ENCODE data around the gene CLPTM1.
"Not testable (repeated sequence)": the region's sequence is repeated elsewhere in the genome, so short reads cannot be mapped to it uniquely, and the experiment has no call there.

CLPTM1 gene

GRCh38 chr19:44954278-44954648 is 917 bp upstream of the CLPTM1 start:
- DNase-seq (ENCODE audit: low spot score) = no peak
- Mint-ChIP-seq H3K4me3 (peak overlapping the region; percentile 95), H3K9me3 (no peaks in the 10 kb centered on the region), H3K36me3 (ENCODE audit: low read depth) (no peaks in the 10 kb centered on the region), H3K4me1 (ENCODE audit: low read depth) (peaks cover 27% of the 10 kb centered on the region), H3K27ac (peak overlapping the region; percentile 99), H3K27me3 (ENCODE audit: low read depth) (no peaks in the 10 kb centered on the region)

- H3K4me3 Mint-ChIP-seq = peak overlapping the region; percentile 89
- H3K27me3 Mint-ChIP-seq (ENCODE audit: low read depth) = no peaks in the 10 kb centered on the region
- H3K4me1 Mint-ChIP-seq (ENCODE audit: low read depth) = peaks cover 27% of the 10 kb centered on the region
- peak overlapping the region; percentile 75 for H3K27ac Mint-ChIP-seq
- H3K36me3 Mint-ChIP-seq (ENCODE audit: low read depth) = no peaks in the 10 kb centered on the region
- H3K9me3 Mint-ChIP-seq = no peaks in the 10 kb centered on the region
- DNase-seq (ENCODE audit: low spot score) = no peak
These were observed 592 bp downstream of the CLPTM1 start for GRCh38 chr19:44955505-44956439.

- Mint-ChIP-seq H3K36me3 (ENCODE audit: low read depth) (peaks cover 4% of the 10 kb centered on the region), H3K9me3 (no peaks in the 10 kb centered on the region), H3K4me3 (peak overlapping the region; percentile 89), H3K27ac (no peak overlapping the region), H3K4me1 (ENCODE audit: low read depth) (peaks cover 27% of the 10 kb centered on the region), H3K27me3 (ENCODE audit: low read depth) (no peaks in the 10 kb centered on the region)
- DNase-seq (ENCODE audit: low spot score) = no peak
These were observed 2.3 kb downstream of the CLPTM1 start for GRCh38 chr19:44957526-44957925.

- Mint-ChIP-seq H3K4me1 (ENCODE audit: low read depth) (peaks cover 27% of the 10 kb centered on the region), H3K27ac (no peak overlapping the region), H3K36me3 (ENCODE audit: low read depth) (peaks cover 6% of the 10 kb centered on the region), H3K9me3 (no peaks in the 10 kb centered on the region), H3K27me3 (ENCODE audit: low read depth) (no peaks in the 10 kb centered on the region), H3K4me3 (no peak overlapping the region)
- no peak for DNase-seq (ENCODE audit: low spot score)
These were observed 2.9 kb downstream of the CLPTM1 start for GRCh38 chr19:44958090-44958489.

GRCh38 chr19:44959691-44960090 is 4.5 kb downstream of the CLPTM1 start:
- DNase-seq (ENCODE audit: low spot score) = no peak
- H3K4me1 Mint-ChIP-seq (ENCODE audit: low read depth) = peaks cover 23% of the 10 kb centered on the region
- H3K27ac Mint-ChIP-seq = no peak overlapping the region
- H3K27me3 Mint-ChIP-seq (ENCODE audit: low read depth) = no peaks in the 10 kb centered on the region
- no peaks in the 10 kb centered on the region for H3K9me3 Mint-ChIP-seq
- H3K36me3 Mint-ChIP-seq (ENCODE audit: low read depth) = peaks cover 9% of the 10 kb centered on the region
- H3K4me3 Mint-ChIP-seq = no peak overlapping the region

- Mint-ChIP-seq H3K27me3 (ENCODE audit: low read depth) (no peaks in the 10 kb centered on the region), H3K4me3 (no peak overlapping the region), H3K4me1 (ENCODE audit: low read depth) (peaks cover 18% of the 10 kb centered on the region), H3K9me3 (no peaks in the 10 kb centered on the region), H3K27ac (peak overlapping the region; percentile 45), H3K36me3 (ENCODE audit: low read depth) (peaks cover 10% of the 10 kb centered on the region)
- no peak for DNase-seq (ENCODE audit: low spot score)
These were observed 5.9 kb downstream of the CLPTM1 start for GRCh38 chr19:44960906-44961728.

- Mint-ChIP-seq H3K27me3 (ENCODE audit: low read depth) (no peaks in the 10 kb centered on the region), H3K9me3 (no peaks in the 10 kb centered on the region), H3K4me3 (no peak overlapping the region), H3K36me3 (ENCODE audit: low read depth) (peaks cover 13% of the 10 kb centered on the region), H3K4me1 (ENCODE audit: low read depth) (peaks cover 11% of the 10 kb centered on the region), H3K27ac (no peak overlapping the region)
- no peak for DNase-seq (ENCODE audit: low spot score)
These were observed 6.6 kb downstream of the CLPTM1 start for GRCh38 chr19:44961821-44962220.

- no peaks in the 10 kb centered on the region for H3K27me3 Mint-ChIP-seq (ENCODE audit: low read depth)
- H3K4me3 Mint-ChIP-seq = no peak overlapping the region
- H3K4me1 Mint-ChIP-seq (ENCODE audit: low read depth) = no peaks in the 10 kb centered on the region
- DNase-seq (ENCODE audit: low spot score) = no peak
- H3K27ac Mint-ChIP-seq = no peak overlapping the region
- H3K36me3 Mint-ChIP-seq (ENCODE audit: low read depth) = peaks cover 11% of the 10 kb centered on the region
- H3K9me3 Mint-ChIP-seq = no peaks in the 10 kb centered on the region
These were observed 12.9 kb downstream of the CLPTM1 start for GRCh38 chr19:44968118-44968517.

- Mint-ChIP-seq H3K4me1 (ENCODE audit: low read depth) (no peaks in the 10 kb centered on the region), H3K36me3 (ENCODE audit: low read depth) (peaks cover 13% of the 10 kb centered on the region), H3K9me3 (no peaks in the 10 kb centered on the region), H3K4me3 (no peak overlapping the region), H3K27ac (no peak overlapping the region), H3K27me3 (ENCODE audit: low read depth) (no peaks in the 10 kb centered on the region)
- no peak for DNase-seq (ENCODE audit: low spot score)
These were observed 13.5 kb downstream of the CLPTM1 start for GRCh38 chr19:44968670-44969069.

- Mint-ChIP-seq H3K4me3 (no peak overlapping the region), H3K9me3 (no peaks in the 10 kb centered on the region), H3K4me1 (ENCODE audit: low read depth) (no peaks in the 10 kb centered on the region), H3K27me3 (ENCODE audit: low read depth) (no peaks in the 10 kb centered on the region), H3K36me3 (ENCODE audit: low read depth) (peaks cover 15% of the 10 kb centered on the region), H3K27ac (no peak overlapping the region)
- DNase-seq (ENCODE audit: low spot score) = no peak
These were observed 14.3 kb downstream of the CLPTM1 start for GRCh38 chr19:44969437-44969836.

GRCh38 chr19:44971451-44971850 is 16.3 kb downstream of the CLPTM1 start:
- H3K36me3 Mint-ChIP-seq (ENCODE audit: low read depth) = peaks cover 14% of the 10 kb centered on the region
- DNase-seq (ENCODE audit: low spot score); H3K27ac Mint-ChIP-seq; H3K4me3 Mint-ChIP-seq; H3K4me1 Mint-ChIP-seq (ENCODE audit: low read depth); H3K9me3 Mint-ChIP-seq; H3K27me3 Mint-ChIP-seq (ENCODE audit: low read depth): not testable (repeated sequence)

GRCh38 chr19:44972802-44973201 is 17.6 kb downstream of the CLPTM1 start:
- DNase-seq (ENCODE audit: low spot score) = no peak
- no peak overlapping the region for H3K27ac Mint-ChIP-seq
- H3K9me3 Mint-ChIP-seq = no peaks in the 10 kb centered on the region
- H3K36me3 Mint-ChIP-seq (ENCODE audit: low read depth) = peaks cover 23% of the 10 kb centered on the region
- H3K27me3 Mint-ChIP-seq (ENCODE audit: low read depth) = no peaks in the 10 kb centered on the region
- no peaks in the 10 kb centered on the region for H3K4me1 Mint-ChIP-seq (ENCODE audit: low read depth)
- no peak overlapping the region for H3K4me3 Mint-ChIP-seq

GRCh38 chr19:44973982-44974735 is 19.0 kb downstream of the CLPTM1 start:
- Mint-ChIP-seq H3K27ac (no peak overlapping the region), H3K4me1 (ENCODE audit: low read depth) (no peaks in the 10 kb centered on the region), H3K9me3 (no peaks in the 10 kb centered on the region), H3K36me3 (ENCODE audit: low read depth) (peaks cover 23% of the 10 kb centered on the region), H3K27me3 (ENCODE audit: low read depth) (no peaks in the 10 kb centered on the region), H3K4me3 (no peak overlapping the region)
- DNase-seq (ENCODE audit: low spot score) = no peak

- Mint-ChIP-seq H3K4me1 (ENCODE audit: low read depth) (no peaks in the 10 kb centered on the region), H3K9me3 (no peaks in the 10 kb centered on the region), H3K27ac (no peak overlapping the region), H3K4me3 (no peak overlapping the region), H3K36me3 (ENCODE audit: low read depth) (peaks cover 30% of the 10 kb centered on the region), H3K27me3 (ENCODE audit: low read depth) (no peaks in the 10 kb centered on the region)
- DNase-seq (ENCODE audit: low spot score) = no peak
These were observed 19.7 kb downstream of the CLPTM1 start for GRCh38 chr19:44974857-44975256.

All from T-helper 2 cell treated with Interferon-gamma antibody and Interleukin-4, amounts not matched to agents 5 μg/mL and 100 μg/mL, for 36 hours (primary cell).